Gastrocnemius medialis (tissue), 4 donors: Measurements from ENCODE around the gene LAMB3. TPM values are rescaled to one million over a fixed set of nuclear protein-coding genes. Genes with fewer than 3 reads are reported as not detected.

Experiments used
- ATAC-seq, 2 donors: fragments of 150-250 bp; one replicate each; pipeline ENCODE4 v1.9.1; 2016
- DNase-seq, 2 donors: peaks; one replicate each; pipeline ENCODE4 v3.0.0-alpha.2; 2019
- H3K27ac ChIP-seq, 4 donors: fragments of 200-600 bp; sonication (generic); 1 replicate in 1 of 4; 2 replicates in 3 of 4; pipeline ENCODE4 v1.5.1; 2016 to 2018; ENCODE audit warnings: mild to moderate bottlenecking in 2 of 4, moderate library complexity in 1 of 4
- H3K27me3 ChIP-seq, 3 donors: fragments of 200-600 bp; sonication (generic) in 2 of 3; 1 replicate in 1 of 3; 2 replicates in 2 of 3; pipeline versions ENCODE4 v1.5.1 to v1.6.0; 2016 to 2019; ENCODE audit warnings: mild to moderate bottlenecking in 1 of 3, moderate library complexity in 1 of 3
- H3K36me3 ChIP-seq, 2 donors: fragments of 200-600 bp; sonication (generic) in 1 of 2; one replicate each; pipeline ENCODE4 v1.5.1; 2017 to 2018
- H3K4me1 ChIP-seq, 2 donors: fragments of 200-600 bp; sonication (generic) in 1 of 2; one replicate each; pipeline ENCODE4 v1.5.1; 2016 to 2017; ENCODE audit warnings: mild to moderate bottlenecking in 2 of 2
- H3K4me3 ChIP-seq, 4 donors: fragments of 200-600 bp; sonication (generic) in 3 of 4; 1 replicate in 1 of 4; 2 replicates in 3 of 4; pipeline ENCODE4 v1.5.1; 2016 to 2019; ENCODE audit warnings: mild to moderate bottlenecking in 2 of 4
- H3K9me3 ChIP-seq, 3 donors: fragments of 200-600 bp; sonication (generic) in 2 of 3; 1 replicate in 1 of 3; 2 replicates in 2 of 3; pipeline ENCODE4 v1.5.1; 2016 to 2019
- CTCF ChIP-seq, 5 experiments: fragments of 450-650 bp in 3 of 5; fragments of 200-600 bp in 2 of 5; sonication (generic) in 2 of 5; IDR thresholded peaks in 4 of 5; conservative IDR thresholded peaks in 1 of 5; 1 replicate in 4 of 5; 2 replicates in 1 of 5; pipeline ENCODE4 v1.5.1; 2016 to 2019; ENCODE audit warnings: antibody characterized with exemption in 5 of 5, mild to moderate bottlenecking in 3 of 5, moderate library complexity in 3 of 5
- POLR2A ChIP-seq, 2 donors: fragments of 450-650 bp; IDR thresholded peaks; one replicate each; pipeline ENCODE4 v1.6.1; 2017; ENCODE audit warnings: antibody characterized with exemption in 2 of 2, mild to moderate bottlenecking in 2 of 2, moderate library complexity in 2 of 2
- in situ Hi-C, 4 donors: fragments of 200-750 bp; cut with MboI; loops; one replicate each; pipeline versions ENCODE4 v1.15.0 to v1.8.0; 2017; ENCODE audit warnings: low sequenced_read_pairs in 4 of 4
- intact Hi-C: fragments of 100-400 bp; cut with DNase I; formaldehyde crosslinking; loops from one replicate; pipeline ENCODE4 v1.15.1; 2023; ENCODE audit warnings: low total_unique reads
- total RNA-seq, 4 donors: library from RNA; depleted of rRNA; stranded (reverse); fragments of >200 nt; gene quantifications; one replicate each; pipeline versions ENCODE4 v1.1.0 to v1.2.3, GENCODE V29; 2016

LAMB3 gene
- total RNA-seq, 4 donors from 2014 or later, result 0.61 to 1.9 (median 0.72) TPM

- ATAC-seq, result peak in 1 of 2 donors; percentile 33
- in situ Hi-C loops (no loop called here), intact Hi-C loops (no loop called here)
- no peaks in the 10 kb centered on the region for H3K36me3 ChIP-seq
- no peak overlapping the region for H3K4me3 ChIP-seq
- H3K27me3 ChIP-seq, result no peaks in the 10 kb centered on the region
- H3K27ac ChIP-seq, result no peak overlapping the region
- H3K4me1 ChIP-seq, result peaks cover 8 to 24% of the 10 kb centered on the region in 2 donors
- H3K9me3 ChIP-seq, result no peaks in the 10 kb centered on the region
- no peak for DNase-seq
- TF ChIP-seq CTCF (IDR thresholded peaks at IDR 0.05 in 4 of 5, conservative IDR thresholded peaks at IDR 0.05 in 1 of 5), result no peak
- no peak for TF ChIP-seq POLR2A (IDR thresholded peaks at IDR 0.05)
Measured at GRCh38 chr1:209607102-209607794, 45.0 kb downstream of the LAMB3 start.

- in situ Hi-C loops (loop anchor here in 1 of 4 donors (5.0 kb wide), 1 partner anchor 33 kb away; no protein-coding TSS in a partner anchor), intact Hi-C loops (no loop called here)
- no peaks in the 10 kb centered on the region for H3K27me3 ChIP-seq
- no peak for TF ChIP-seq CTCF (IDR thresholded peaks at IDR 0.05 in 4 of 5, conservative IDR thresholded peaks at IDR 0.05 in 1 of 5)
- TF ChIP-seq POLR2A (IDR thresholded peaks at IDR 0.05), result no peak
- no peak for ATAC-seq
- no peaks in the 10 kb centered on the region for H3K36me3 ChIP-seq
- no peak overlapping the region for H3K27ac ChIP-seq
- no peaks in the 10 kb centered on the region for H3K4me1 ChIP-seq
- no peak for DNase-seq
- H3K9me3 ChIP-seq, result no peaks in the 10 kb centered on the region
- no peak overlapping the region for H3K4me3 ChIP-seq
Measured at GRCh38 chr1:209603877-209604276, 48.3 kb downstream of the LAMB3 start.

GRCh38 chr1:209601809-209602657 is 50.2 kb downstream of the LAMB3 start:
- intact Hi-C loops, result loop anchor here (1.0 kb wide), 2 partner anchors 25 to 90 kb away; no protein-coding TSS in a partner anchor
- H3K27ac ChIP-seq, result no peak overlapping the region
- TF ChIP-seq CTCF (IDR thresholded peaks at IDR 0.05 in 4 of 5, conservative IDR thresholded peaks at IDR 0.05 in 1 of 5) (peak; percentile 76 to 90 (median 83)), POLR2A (IDR thresholded peaks at IDR 0.05) (no peak)
- H3K4me3 ChIP-seq, result no peak overlapping the region
- DNase-seq (peak; percentile 37 to 52), ATAC-seq (peak; percentile 98 to 99)
- no peaks in the 10 kb centered on the region for H3K27me3 ChIP-seq
- no peaks in the 10 kb centered on the region for H3K36me3 ChIP-seq
- H3K4me1 ChIP-seq, result no peaks in the 10 kb centered on the region
- no peaks in the 10 kb centered on the region for H3K9me3 ChIP-seq
- in situ Hi-C loops, result loop anchor here in 1 of 4 donors (5.0 kb wide), 1 partner anchor 35 kb away; no protein-coding TSS in a partner anchor

- in situ Hi-C loops, result loop anchor here in 1 of 4 donors (5.0 kb wide), 1 partner anchor 37 kb away; no protein-coding TSS in a partner anchor
- intact Hi-C loops, result no loop called here
Measured at GRCh38 chr1:209600541-209600940, 51.7 kb downstream of the LAMB3 start.

More at GRCh38 chr1:209600541-209600940, 51.7 kb downstream of the LAMB3 start:
- ATAC-seq (no peak), DNase-seq (no peak)
- H3K36me3 ChIP-seq, result no peaks in the 10 kb centered on the region
- H3K9me3 ChIP-seq, result no peaks in the 10 kb centered on the region
- TF ChIP-seq CTCF (IDR thresholded peaks at IDR 0.05 in 4 of 5, conservative IDR thresholded peaks at IDR 0.05 in 1 of 5), result no peak
- TF ChIP-seq POLR2A (IDR thresholded peaks at IDR 0.05), result no peak
- no peak overlapping the region for H3K4me3 ChIP-seq
- no peak overlapping the region for H3K27ac ChIP-seq
- H3K4me1 ChIP-seq, result no peaks in the 10 kb centered on the region
- H3K27me3 ChIP-seq, result no peaks in the 10 kb centered on the region
